SH-SY5Y (cell line): ENCODE data around the gene ULK4.

Source experiments
- GATA2 ChIP-seq: IDR thresholded peaks from 2 replicates; pipeline ENCODE4 v1.6.1; 2011; ENCODE audit warnings: mild to moderate bottlenecking, low read depth, low read length
- GATA3 ChIP-seq: IDR thresholded peaks from 2 replicates; pipeline ENCODE4 v1.6.1; 2011; ENCODE audit warnings: low read depth, mild to moderate bottlenecking, low read length, moderate library complexity

DNA sequence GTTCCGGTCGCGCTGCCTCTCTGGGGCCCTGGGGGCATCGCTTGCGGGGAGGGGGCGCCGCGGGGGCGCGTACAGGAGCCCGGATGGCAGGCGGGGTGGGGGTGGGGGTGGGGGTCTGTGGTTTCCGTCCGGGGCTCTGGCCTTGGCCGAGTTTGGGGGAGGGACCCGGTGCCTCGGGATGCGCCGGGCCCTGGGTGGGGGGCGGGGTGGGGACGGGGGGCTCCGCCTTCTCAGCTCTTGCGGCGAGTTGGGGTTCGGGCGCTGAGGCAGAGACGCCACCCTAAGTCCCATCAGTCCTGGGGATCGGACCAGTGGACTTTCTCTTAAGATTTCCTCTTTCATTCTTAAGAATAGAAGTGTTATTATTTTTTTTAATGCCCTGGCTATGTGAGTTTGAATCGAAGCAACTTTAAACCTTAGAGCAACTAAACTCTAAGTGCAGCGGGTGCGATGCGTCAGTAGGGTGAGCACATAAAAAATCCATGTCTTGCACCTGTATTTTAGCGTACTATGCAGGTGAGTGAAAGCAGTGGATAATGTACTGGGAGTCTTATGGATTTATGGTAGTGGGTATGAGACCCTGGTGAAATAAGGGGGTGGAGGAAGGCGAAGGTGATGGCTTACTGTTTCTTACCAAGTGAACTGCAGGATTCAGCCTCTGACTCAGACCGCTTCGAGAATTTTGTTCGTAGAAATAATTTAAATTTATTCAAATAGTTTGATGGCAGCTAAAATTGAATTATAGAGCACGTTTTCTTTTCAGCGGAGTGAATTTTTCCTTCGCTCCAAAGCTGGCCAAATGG lies 761.8 kb downstream of the ULK4 start:
- no peak for TF ChIP-seq GATA2
- no peak for TF ChIP-seq GATA3
